NCI-H146 treated with DMSO at 0.1 percent for 48 hours (cell line): Measurements from ENCODE around the gene GTF3C5.
"Not testable (repeated sequence)": the region's sequence is repeated elsewhere in the genome, so short reads cannot be mapped to it uniquely, and the experiment has no call there.

ENCODE experiments used
- DNase-seq: peaks from one replicate; lab custom pipeline; 2025; ENCODE audit not compliant: unreplicated experiment; lab: John Stamatoyannopoulos, UW

GTF3C5 gene

DNA sequence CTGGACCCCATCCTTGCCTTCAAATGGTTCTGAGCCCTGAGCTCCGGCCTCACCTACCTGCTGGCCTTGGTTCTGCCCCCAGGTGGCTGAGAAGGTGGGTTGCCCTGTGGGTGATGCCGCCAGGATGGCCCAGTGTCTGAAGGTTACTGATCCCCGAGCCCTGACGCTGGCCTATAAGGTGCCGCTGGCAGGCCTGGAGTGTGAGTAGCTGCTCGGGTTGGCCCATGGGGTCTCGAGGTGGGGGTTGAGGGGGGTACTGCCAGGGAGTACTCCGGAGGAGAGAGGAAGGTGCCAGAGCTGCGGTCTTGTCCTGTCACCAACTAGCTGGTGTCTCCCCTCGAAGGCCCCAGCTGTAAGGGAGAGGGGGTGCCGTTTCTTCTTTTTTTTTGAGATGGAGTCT is 36.2 kb downstream of the GTF3C5 start:
- DNase-seq: no peak

DNA sequence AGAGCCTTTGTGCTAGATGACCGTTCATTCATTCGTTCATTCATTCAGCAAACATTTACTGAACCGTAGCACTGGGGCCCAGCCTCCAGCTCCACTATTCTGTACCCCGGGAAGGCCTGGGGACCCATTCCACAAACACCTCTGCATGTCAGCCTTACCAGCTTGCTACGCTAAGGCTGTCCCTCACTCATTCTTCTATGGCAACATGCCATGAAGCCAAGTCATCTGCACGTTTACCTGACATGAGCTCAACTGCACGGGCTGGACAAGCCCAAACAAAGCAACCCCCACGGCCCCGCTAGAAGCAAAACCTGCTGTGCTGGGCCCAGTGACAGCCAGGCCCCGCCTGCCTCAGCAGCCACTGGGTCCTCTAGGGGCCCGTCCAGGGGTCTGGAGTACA is 37.0 kb downstream of the GTF3C5 start:
- DNase-seq: no peak

DNA sequence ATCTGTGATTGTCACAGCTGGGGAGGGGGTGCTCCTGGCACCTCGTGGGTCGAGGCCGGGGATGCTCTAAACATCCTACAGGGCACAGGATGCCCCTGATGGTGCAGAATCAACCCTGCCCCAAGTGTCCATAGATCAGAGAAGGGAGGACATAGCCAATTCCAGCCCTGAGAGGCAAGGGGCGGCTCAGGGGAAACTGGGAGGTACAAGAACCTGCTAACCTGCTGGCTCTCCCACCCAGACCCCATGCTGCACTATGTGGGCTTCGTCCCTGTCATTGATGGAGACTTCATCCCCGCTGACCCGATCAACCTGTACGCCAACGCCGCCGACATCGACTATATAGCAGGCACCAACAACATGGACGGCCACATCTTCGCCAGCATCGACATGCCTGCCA is 37.6 kb downstream of the GTF3C5 start:
- not testable (repeated sequence) for DNase-seq

DNA sequence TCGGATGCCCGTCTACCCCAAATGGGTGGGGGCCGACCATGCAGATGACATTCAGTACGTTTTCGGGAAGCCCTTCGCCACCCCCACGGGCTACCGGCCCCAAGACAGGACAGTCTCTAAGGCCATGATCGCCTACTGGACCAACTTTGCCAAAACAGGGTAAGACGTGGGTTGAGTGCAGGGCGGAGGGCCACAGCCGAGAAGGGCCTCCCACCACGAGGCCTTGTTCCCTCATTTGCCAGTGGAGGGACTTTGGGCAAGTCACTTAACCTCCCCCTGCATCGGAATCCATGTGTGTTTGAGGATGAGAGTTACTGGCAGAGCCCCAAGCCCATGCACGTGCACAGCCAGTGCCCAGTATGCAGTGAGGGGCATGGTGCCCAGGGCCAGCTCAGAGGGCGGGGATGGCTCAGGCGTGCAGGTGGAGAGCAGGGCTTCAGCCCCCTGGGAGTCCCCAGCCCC is 39.7 kb downstream of the GTF3C5 start:
- DNase-seq: not testable (repeated sequence)

DNA sequence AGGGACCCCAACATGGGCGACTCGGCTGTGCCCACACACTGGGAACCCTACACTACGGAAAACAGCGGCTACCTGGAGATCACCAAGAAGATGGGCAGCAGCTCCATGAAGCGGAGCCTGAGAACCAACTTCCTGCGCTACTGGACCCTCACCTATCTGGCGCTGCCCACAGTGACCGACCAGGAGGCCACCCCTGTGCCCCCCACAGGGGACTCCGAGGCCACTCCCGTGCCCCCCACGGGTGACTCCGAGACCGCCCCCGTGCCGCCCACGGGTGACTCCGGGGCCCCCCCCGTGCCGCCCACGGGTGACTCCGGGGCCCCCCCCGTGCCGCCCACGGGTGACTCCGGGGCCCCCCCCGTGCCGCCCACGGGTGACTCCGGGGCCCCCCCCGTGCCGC is 40.2 kb downstream of the GTF3C5 start:
- DNase-seq: not testable (repeated sequence)

DNA sequence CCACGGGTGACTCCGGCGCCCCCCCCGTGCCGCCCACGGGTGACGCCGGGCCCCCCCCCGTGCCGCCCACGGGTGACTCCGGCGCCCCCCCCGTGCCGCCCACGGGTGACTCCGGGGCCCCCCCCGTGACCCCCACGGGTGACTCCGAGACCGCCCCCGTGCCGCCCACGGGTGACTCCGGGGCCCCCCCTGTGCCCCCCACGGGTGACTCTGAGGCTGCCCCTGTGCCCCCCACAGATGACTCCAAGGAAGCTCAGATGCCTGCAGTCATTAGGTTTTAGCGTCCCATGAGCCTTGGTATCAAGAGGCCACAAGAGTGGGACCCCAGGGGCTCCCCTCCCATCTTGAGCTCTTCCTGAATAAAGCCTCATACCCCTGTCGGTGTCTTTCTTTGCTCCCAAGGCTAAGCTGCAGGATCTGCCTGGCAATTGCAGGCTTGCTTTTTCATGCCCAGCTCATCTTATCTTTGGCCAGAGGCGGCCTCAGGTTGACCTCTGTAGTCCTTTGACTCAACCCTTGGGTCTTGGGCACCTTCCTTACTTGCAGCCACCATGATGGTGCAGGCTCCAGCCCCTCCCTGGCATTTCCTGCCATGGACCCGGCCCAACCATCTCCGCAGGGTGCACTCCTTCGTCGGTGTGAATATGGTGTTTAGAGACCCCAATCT is 40.8 kb downstream of the GTF3C5 start:
- DNase-seq: no peak

DNA sequence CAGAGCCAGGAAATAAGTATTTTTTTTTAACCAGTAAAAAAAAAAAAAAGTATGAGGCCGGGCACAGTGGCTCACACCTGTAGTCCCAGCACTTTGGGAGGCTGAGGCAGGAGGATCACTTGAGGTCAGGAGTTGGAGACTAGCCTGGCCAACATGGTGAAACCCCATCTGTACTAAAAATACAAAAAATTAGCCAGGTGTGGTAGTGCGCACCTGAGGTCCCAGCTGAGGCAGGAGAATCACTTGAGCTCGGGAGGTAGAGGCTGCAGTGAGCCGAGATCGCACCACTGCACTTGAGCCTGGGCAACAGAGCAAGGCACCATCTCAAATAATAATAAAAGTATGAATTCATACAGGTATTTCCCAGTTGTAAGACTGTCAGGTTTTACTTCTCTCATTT is 41.4 kb downstream of the GTF3C5 start:
- not testable (repeated sequence) for DNase-seq

DNA sequence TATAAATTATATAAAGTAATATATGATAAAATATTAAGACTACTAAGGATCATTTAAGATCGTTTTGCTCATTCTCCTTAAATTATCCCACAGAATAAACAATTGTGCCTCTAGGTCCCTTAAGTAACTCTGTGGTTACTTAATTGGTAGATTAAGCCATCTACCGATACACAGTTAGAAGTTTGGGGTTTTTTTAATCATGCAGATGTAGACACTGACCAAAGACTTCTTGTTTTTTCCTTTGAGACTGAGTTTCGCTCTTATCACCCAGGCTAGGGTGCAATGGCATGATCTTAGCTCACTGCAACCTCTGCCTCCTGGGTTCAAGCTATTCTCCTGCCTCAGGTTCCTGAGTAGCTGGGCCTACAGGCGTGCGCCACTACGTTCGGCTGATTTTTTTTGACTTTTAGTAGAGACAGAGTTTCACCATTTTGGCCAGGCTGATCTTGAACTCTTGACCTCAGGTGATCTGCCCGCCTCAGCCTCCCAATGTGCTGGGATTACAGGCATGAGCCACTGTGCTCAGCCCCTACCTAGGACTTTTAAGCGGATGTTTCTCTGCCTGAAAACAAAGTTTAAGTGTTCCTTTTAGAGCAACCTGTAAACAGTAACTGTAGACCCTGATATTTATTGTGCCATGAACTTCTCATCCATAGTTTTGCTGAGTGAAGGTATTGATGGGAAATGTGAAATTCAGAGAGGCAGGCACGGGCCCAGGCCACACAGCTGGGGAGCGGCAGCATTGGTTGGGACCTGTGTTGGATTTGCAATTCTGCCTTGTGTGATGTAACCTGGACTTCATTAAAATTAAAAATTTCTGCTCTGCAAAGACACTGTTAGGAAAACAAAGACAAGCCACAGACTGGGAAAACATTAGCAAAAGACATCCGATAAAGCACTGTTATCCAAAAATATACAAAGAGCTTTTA is 42.6 kb downstream of the GTF3C5 start:
- DNase-seq: no peak

DNA sequence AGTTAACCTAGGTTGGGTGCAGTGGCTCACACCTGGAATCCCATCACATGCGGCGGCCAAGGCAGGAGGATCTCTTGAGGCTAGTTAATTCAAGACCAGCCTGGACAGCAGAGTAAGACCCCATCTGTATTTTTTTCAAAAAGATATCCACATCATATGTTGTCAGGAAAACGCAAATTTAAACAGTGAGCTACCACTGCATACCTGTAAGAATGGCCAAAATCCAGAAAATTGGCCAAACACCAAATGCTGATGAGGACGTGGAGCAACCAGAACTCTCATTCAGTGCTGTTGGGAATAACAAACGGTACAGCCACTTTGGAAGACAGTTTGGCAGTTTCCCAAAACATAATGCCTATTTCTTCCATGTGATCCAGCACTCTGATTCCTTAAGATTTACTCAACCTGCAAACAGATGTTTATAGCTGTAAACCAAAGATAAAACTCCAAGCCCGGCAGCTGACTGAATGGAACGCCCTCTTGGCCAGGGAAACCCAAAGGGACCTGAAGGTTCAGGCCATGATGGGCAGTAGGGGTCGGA is 43.4 kb downstream of the GTF3C5 start:
- DNase-seq: no peak

DNA sequence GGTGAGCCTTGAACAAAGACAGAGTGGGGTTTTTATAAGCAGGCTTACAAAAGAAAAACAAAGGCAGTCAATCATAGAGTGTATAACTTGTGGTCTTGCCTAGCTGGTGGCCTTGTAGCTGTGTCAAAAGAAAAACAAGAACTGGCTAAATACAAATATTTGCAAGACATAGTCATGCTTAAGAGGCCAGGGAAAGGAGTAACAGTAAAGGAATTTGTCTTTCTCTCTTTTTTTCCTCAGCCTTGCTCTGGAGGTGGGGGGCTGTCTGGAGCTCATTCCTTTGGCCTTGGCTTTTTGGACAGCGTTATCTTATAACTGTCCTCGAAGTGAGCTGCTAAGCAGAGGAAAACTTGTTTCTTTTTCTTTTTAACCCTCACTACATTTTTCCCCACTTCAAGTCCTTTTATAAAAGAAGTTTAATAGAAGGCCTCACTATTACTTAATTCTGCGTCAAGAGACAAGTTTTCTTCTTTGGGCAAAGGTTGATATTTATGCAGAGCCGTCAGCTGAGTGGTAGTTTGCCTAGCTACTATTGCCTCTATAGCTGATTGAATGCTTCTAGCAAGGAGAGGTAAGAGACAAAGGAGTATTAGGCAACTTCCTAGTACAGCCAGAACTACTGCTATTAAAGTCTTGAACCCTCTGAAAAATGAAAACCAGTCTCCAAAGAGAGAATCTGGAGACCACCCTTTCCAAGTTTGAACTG is 45.3 kb downstream of the GTF3C5 start:
- no peak for DNase-seq

DNA sequence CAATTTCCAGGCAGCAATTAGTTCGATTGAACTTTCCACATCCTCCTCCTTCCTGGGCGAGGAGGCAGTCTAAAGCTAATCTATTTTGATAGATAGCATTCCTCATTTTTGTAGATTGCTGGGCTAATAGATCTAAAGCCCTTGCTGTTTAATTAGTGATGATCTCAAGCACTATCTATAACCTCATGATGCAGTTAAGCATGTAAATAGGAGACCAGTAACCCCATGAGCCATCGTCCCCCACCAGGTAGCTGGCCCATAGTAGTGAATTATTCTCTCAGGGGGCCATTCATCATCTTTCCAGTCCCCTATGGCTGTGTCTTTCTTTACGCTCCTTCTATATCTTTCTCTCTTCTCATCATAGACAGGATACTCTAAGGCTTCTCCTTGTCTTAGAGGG is 45.9 kb downstream of the GTF3C5 start:
- no peak for DNase-seq

DNA sequence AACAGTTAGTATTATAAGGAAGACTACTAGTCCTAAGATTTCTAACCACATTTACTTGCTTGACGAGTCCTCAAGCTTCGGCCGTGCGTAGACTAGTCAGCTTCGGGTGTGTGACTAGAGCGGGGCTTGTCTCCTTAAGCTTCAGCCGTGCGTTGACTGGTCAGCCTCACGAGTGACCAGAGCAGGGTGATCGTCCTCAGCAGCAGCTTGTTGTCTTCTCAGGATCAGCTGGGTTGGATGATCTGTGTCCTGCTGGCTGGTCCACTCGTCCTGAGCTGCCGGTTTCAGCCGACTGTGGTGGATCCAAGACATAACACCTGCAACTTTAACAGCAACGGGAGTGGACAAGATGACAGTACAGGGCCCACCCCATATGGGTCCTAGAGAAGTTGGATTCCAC is 47.7 kb downstream of the GTF3C5 start:
- DNase-seq: no peak

DNA sequence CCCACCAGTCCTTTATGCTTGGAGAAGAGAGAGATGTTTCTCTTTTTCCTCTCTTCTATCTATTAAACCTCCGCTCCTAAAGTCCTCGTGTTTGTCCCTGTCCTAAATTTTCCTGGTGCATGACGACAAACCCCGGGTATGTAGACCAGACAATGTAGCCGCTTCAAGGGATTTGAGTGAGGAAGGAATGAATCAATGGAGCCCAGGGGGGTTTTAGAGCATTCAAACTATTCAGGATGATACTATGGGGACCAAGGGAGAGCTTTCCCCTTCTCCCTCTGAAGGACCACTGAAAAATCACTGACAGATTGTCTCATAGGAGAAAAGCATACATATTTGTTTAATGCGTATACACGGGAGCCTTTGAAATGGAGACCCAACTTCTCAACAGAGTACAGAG is 49.4 kb downstream of the GTF3C5 start:
- no peak for DNase-seq

DNA sequence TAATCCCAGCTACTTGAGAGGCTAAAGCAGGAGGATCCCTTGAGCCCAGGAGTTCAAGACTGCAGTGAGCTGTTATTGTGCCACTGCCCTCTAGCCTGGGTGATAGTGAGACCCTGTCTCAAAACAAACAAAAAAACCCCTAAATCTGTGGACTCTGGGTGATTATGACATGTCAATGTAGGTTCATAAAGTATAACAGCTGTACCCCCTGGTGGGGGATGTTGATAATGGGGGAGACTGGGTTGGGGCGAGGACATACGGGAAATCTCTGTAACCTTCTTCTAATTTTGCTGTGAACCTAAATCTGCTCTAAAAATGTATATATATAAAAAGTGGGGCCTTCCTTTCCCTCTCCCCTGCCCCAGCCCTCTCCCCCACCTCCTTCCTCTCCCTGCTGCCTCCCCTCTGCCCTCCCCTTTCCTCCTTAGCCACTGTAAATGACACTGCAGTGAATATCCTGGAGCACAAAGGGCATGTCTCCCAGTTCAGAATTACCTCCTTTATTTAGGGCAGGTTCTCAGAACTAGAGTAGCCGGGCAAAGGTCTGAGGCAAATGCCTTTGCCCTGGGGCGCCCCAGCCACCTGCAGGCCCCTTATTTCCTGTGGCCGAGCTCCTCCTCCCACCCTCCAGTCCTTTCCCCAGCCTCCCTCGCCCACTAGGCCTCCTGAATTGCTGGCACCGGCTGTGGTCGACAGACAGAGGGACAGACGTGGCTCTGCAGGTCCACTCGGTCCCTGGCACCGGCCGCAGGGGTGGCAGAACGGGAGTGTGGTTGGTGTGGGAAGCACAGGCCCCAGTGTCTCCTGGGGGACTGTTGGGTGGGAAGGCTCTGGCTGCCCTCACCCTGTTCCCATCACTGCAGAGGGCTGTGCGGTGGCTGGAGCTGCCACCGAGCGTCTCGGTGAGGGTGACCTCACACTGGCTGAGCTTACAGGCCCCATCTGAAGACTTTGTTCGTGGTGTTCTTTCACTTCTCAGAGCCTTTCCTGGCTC is 50.3 kb downstream of the GTF3C5 start:
- not testable (repeated sequence) for DNase-seq

DNA sequence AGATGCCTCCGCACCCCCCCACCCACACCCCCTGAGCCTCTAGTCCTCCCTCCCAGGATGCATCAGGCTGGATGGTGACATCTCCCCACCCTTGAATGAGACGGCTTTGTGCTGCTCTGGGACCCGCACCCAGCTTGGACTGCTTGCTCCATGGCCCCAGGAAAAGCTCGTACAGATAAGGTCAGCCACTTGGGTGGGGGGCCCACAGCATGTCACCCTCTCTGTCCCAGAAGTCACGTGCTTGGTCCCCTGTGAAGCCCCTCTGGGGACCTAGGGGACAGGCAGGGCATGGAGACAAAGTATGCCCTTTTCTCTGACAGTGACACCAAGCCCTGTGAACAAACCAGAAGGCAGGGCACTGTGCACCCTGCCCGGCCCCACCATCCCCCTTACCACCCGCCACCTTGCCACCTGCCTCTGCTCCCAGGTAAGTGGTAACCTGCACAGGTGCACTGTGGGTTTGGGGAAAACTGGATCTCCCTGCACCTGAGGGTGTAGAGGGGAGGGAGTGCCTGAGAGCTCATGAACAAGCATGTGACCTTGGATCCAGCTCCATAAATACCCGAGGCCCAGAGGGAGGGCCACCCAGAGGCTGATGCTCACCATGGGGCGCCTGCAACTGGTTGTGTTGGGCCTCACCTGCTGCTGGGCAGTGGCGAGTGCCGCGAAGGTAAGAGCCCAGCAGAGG is 51.3 kb downstream of the GTF3C5 start:
- DNase-seq: peak; percentile 43

DNA sequence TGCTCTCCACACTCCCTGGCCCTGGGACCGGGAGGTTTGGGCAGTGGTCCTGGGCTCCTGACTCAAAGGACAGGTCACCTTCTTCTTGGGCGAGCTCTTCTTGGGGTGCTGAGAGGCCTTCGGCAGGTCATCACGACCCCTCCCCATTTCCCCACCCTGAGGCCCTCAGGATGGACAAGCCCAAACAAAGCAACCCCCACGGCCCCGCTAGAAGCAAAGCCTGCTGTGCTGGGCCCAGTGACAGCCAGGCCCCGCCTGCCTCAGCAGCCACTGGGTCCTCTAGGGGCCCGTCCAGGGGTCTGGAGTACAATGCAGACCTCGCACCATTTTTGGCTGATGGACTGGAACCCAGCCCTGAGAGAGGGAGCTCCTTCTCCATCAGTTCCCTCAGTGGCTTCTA is 52.9 kb downstream of the GTF3C5 start:
- DNase-seq: not testable (repeated sequence)

DNA sequence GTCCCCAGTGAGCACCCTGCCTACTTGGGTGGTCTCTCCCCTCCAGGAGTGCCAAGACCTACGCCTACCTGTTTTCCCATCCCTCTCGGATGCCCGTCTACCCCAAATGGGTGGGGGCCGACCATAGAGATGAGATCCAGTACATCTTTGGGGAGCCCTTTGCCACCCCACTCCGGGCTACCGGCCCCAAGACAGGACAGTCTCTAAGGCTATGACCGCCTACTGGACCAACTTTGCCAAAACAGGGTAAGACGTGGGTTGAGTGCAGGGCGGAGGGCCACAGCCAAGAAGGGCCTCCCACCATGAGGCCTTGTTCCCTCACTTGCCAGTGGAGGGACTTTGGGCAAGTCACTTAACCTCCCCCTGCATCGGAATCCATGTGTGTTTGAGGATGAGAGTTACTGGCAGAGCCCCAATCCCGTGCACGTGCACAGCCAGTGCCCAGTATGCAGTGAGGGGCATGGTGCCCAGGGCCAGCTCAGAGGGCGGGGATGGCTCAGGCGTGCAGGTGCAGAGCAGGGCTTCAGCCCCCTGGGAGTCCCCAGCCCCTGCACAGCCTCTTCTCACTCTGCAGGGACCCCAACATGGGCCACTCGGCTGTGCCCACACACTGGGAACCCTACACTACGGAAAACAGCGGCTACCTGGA is 55.5 kb downstream of the GTF3C5 start:
- DNase-seq: not testable (repeated sequence)

DNA sequence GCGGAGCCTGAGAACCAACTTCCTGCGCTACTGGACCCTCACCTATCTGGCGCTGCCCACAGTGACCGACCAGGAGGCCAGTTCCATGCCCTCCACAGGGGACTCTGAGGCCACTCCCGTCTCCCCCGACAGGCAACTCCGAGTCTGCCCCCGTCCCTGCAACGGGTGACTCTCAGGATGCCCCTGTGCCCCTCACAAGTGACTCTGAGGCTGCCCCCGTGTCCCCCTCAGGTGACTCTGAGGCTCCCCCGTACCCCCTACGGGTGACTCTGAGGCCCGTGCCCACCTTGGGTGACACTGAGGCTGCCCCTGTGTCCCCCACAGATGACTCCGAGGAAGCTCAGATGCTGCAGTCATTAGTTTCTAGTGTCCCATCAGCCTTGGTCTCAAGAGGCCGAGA is 56.1 kb downstream of the GTF3C5 start:
- DNase-seq: no peak
